Activated CD4-positive, alpha-beta T cell treated with anti-CD3 and anti-CD28 coated beads for 4 hours (primary cell): Measurements from ENCODE around the gene PLEKHA6.

Experiments
- DNase-seq, 2 donors: peaks; one replicate each; pipeline ENCODE4 v3.0.0-alpha.2; 2020

PLEKHA6 gene

DNA sequence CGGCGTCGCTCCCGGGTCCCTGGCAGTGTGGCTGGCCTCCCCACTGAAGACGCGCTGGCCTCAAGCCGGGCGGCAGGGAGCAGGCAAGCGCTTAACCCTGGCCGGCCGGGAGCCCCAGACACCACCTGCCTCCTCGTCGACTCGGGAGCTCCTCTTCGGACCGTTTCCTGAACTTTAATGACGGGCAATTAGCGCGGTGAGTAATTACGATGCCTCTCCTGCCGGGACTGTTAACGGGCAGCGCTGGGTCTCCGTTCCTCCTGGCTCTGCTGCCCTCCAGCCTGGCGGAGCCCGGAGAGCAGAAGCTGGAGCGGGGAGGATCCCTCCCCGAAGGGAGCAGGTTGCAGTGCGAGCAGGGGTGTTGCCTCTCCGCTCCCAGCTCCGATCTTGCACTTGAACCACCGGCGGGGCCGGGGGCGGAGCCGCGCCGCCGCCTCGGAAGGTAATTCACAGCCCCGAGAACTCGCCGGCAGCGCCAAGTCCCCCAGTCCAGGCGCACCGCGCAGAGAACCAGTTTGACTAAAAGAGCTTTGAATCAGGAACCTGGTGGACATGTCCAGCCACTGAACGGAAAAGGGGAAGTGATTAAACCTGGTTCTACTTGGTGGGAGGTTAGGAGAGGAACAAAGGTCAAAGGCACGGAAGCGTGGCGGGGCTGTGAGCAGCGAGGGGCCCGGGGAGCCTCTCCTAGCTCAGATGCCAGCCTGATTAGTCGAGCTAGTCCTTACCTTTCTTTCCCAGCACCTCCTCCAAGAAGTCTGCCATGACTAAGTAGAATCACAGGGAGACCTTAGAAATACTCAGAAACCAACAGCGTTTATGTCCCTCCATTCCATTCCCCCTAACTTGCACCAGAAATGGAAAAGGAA, 18.3 kb upstream of the PLEKHA6 start:
- peak; percentile 46 to 47 for DNase-seq

DNA sequence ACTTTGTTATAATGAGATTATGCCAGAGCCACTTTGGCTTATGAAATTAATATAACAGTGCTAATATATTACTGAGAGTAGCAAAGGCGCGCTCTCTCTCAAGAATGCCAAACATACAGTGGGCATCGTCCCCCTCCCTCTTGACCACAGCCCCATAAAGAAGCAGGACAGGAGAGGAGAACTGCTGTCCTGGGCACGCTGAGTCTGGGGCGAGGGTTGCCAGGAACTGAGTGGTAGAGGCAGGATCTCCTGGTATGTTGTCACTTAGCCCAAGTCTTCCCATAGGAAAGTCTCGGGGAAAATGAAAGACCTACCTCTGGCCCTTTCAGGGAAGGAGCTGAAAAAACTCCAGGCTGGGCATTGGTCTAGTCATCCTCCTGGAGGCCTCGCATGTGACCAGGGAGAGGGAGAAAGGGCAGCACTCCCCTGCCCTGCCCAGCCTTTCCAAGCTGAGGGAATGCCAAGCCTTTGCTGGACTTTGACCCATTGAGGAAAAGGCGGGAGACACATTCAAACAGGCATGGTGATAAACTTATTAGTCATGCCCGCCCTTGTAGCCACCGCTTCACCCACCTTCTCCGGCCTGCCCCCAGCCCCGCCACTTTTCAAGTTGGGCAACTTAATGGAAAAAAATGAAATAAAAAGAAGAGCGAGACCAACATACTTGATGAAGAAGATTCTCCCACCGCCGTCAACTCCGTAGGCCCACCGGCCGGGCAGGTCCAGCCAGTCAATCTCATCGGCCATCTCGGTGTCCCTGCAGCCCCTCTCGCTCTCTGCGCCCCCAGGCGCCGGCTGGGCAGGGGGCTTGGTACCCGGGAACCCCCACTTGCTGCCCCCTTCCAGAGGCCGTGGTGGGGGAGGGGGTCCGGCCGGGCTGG, 17.4 kb upstream of the PLEKHA6 start:
- DNase-seq = no peak

DNA sequence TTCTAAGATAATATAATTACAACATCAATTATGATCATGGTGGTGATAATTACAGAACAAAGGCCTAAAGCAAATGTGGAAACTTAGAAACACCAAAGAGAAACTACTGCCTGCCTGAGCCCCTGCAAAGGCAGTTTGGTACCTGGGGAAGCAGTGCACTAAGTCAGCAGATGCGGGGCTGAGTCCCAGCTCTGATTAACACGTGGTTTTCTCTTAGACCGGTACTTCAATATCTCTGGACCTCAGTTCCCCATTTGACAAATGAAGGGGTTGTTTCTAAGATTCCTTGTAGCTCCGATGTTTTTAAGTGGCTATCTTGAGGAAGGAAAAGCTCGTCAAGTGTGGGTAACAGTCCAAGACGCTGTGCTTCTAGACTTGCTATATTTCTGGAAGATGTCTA, 16.7 kb upstream of the PLEKHA6 start:
- DNase-seq = no peak

DNA sequence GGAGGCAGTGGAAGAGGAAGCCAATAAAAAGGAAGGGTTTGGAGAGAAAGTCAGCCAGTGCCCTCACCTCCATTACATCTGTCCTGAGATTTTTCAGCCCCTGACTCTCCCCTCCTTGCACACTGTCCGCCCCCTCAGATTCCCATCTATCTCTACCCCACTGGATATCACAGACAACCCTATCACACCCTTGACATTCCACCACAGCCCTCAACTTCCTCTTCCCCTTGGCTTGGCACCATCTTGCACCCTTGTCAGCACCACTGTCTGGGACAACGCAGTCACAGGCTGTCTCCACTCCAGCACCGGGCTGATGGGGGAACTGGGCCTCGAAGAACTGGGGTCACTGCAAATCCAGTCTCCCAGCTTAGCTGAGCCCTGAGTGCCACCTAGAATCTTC, 14.2 kb upstream of the PLEKHA6 start:
- no peak for DNase-seq

DNA sequence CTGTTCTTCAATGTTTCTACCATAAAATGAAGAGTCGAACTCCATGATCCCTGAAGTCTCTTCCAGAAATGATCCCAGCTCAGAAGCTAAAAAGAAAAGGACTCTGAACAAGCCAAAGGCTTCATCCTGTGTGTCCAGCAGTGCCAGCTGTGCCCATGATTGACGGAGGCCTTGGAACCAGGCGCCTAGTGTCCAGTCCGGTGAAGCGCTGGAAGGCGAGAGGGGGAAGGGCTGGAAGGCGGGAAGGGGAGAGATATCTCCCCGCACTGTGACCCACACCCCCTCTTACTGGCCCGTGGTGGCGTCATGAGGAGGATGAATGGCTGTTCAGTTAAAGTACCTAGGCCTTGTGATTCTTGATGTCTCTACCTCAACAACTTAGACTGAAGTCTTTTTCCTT, 10.4 kb upstream of the PLEKHA6 start:
- no peak for DNase-seq

DNA sequence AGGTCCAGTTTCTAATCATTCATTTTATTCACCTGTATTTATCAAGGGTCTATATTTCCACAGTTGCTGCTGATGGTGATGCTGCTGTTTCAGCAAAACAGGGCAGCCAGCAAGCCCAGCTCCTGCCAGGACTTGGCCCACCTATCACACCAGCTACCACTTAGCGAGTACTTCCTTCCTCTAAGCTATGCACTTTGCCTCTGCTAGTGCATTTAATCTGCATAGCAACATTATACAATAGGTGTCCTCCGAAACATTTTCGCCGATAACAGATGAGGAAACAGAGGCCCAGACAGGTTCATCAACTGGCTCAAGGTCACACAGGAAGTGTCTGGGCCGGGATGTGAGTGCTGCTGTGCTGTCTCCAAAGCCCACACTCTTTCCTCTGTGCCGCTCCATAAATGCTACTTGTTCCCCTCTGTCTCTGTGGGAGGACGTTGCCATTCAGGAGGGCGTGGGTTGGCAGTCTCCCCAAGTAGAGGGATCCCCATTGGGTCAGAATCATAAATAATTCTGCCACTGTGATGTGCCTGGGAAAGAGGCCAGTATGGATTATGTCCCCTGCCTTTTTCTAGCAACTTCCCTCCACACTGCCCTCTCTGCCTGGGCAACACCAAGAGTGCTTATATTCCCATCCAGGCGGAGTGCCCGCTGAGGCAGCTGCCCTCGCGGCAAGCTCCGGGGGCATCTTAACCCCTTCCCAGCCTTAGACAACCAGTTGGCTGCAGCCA, 9.4 kb upstream of the PLEKHA6 start:
- DNase-seq = no peak

DNA sequence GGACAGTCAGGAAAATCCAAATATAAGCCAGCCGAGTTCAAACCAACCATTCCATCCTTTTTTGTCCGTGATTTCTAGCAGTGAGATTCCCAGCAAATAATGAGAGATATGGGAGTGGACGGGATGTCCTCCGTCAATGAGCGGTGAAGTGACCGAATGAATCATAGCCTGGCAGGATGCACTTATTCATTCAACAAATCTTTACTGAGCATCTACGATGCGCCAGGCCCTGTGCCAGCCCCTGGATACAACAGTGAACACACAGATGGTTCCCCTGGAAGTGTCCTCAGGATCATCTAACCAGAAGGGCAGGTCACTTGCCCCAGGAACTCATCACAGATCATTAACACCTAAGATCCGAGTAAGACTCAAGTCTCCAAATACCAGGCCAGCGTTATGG, 8.2 kb upstream of the PLEKHA6 start:
- no peak for DNase-seq

DNA sequence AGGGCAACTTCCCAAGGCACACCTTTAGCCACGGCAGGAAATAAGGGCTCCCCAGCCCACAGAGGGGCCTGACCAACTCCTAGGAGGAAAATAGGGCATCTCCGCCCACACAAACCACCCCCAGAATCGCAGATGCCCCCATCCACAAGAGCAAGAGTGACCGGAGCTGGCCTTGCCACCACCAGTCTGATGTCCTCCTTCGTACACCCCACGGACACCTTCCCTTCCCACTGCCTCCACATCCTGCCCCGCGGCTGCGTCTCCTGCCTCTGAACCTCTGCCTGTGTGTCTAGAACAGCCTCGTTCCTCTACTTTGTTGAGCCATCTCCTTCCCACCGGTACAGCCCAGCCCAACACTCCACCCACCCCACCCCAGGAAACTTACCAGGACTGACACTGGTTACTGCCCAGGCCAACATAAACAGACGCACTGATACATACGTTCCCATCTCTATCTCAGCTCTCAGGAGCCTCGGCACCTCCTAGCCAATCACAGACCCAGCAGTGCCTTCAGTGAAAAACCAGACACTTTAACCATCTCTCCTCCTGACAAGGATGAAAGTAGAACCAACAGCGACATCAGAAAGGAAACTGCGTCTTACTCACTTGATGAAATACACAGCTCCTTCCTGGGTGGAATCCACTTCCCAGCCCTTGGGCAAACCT, 7.6 kb upstream of the PLEKHA6 start:
- DNase-seq = no peak

DNA sequence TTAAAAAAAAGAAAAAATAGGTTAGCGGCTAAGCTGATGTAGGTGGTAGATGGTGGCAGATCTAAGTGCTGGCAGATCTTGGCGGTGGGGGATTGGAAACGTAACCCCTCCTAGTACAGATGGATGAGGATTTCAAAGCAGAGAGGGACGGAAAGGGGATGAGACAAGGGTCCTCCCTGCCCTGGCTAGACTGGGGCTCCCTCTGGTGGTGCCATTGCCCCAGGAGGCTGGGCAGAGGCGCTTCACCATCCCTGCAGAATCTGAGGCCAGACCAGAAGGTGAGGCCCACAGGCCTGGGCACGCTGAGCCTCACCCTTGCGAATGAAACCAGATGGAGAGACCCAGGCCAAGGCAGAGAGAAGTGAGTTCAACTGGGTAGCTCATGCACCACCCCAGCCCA, 7.0 kb upstream of the PLEKHA6 start:
- DNase-seq = no peak

DNA sequence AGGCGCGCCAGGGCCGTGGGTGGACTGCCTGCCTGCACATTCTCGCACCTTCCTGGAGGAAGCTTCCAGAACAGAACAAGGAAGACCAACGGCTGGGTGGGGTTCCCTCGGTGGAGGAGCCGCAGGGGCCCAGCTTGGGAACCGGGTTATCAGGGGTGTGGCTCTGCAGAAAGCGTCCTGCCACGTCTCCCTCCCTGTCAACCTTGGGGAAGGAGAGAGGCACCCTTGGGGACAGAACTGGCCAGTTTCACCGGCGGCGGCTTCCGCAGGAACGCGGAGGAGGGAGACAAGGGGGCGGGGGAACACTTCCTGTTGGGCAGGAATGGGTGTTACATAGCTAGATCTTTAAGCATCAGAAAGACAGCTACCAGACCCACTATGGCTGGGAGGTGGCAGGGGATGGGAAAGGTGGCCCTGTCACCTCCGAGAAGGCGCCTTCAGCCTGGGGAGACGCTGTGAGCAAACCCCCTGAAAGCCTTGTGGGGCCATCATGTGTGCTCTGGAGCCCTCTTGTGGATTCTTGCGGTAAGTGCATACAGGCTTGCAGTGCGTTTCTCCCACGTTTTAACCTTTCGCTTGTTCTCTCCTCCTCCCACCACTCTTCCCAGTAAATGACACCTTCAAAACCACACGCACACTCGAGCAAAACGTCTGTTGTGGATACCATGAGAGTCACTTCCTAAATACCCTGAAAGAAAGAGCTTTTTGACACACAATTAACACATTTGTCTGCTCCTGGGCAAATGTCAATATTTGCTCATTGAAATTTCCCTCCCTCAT, 3.8 kb upstream of the PLEKHA6 start:
- DNase-seq = peak; percentile 75 to 79

DNA sequence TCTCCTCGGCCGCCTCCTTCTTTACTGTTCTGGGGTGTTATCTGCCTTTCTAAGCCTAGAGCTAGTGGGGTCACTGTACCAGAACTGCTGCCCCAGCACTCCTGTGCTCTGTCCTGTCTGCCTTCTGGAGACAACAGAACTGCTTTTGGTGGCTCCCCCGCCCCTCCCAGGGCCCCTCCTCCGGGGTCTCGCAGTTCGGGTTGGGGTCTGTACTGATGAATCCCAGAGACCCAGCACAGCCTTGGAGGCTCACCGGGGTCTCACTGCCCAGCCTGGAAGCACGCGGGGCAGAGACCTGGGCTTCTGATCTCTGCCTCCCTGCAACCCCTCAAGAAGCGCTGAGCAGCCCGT, 3.2 kb upstream of the PLEKHA6 start:
- DNase-seq = no peak

DNA sequence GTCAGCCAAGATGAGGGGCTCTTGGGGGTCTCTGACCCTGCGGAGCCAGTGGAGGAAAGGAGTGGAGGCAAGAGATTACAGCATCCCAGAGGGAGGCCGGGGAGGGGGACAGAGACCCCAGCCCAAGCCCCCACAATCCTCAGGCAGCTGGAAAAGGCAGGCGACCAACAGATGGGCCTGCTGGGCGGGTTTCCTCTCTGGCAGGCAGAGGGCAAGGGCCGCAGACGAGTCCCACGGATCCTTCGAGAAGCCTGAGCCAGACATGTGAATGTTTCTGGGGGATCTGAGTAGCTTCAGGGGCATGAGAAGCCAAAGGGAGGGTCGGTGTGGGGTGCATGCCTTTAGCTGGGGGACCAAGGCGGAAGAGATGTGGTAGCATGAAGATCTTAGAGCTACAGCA, 2.1 kb upstream of the PLEKHA6 start:
- no peak for DNase-seq

DNA sequence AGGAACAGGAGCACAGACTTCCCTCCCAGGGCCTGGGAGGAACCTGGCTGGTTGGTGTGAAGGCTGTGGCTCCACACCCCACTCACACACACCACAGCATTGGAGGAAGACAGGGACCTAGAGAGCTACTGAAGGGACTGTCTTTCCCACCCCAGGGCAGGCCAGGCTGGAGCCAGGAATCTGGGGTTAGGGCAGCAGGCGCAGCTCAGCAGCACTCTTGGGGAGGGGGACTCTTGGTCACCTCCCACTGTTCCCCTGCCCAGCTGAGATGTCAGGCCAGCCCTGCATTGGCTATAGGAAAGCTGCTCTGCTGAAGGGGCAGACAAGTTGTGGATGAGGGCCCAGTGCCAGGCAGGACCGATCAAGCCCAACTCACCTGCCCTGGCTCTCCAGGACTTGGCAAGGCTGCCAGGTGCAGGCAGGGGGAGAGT, 1.6 kb upstream of the PLEKHA6 start:
- no peak for DNase-seq

DNA sequence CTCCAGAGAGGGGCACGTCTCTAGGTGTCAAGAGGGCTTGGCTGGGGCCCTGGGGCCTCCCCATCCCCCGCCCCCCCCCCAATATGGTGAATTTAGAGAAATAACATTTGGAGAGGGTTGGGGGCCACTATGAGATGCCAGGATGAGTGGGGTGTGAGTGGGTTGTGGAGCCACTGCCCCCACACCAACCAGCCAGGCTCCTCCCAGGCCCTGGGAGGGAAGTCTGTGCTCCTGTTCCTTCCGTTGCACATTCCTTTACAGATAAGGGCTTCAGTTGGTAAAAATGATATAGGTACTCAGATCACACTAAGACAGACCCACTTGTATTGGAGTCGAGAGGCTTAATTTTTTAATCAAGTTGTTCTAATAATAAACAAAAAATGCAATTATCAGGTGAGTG, 585 bp upstream of the PLEKHA6 start:
- no peak for DNase-seq

DNA sequence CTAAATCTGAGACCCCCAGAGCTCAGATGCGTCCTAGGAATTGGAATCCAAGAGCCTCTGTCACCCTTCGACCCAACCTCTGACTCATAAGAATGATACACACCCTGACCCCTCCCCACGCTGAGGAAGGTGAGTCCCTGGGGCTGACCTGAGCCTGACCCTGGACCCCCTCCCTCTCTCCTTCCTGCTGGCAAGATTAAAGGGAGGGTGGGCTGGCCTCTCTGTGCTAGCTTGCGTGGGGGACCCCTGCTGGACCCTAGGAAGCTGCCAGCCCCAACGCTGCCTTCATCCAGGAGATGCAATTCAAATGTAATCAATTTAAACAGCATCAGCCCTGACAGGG, 627 bp downstream of the PLEKHA6 start:
- no peak for DNase-seq

DNA sequence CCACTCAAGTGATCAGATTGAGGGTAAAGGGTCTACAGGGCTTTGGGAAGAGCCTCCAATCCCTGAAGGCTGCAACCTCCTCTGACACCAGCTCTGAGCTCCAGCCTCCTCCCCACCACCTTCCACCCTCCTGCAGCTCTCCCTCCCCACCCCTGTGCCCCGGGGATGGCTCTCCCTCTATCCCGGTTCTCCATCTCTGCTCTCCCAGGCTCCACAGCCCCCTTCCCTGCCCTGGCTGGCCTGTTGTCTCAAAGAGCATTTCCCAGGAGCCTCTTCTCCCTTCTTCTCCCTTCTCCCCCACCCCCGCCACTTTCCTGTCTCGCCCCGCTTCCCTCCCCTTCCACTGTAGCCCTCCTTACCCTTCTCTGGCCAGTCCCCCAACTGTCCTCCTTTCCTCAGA, 1.1 kb downstream of the PLEKHA6 start:
- no peak for DNase-seq

DNA sequence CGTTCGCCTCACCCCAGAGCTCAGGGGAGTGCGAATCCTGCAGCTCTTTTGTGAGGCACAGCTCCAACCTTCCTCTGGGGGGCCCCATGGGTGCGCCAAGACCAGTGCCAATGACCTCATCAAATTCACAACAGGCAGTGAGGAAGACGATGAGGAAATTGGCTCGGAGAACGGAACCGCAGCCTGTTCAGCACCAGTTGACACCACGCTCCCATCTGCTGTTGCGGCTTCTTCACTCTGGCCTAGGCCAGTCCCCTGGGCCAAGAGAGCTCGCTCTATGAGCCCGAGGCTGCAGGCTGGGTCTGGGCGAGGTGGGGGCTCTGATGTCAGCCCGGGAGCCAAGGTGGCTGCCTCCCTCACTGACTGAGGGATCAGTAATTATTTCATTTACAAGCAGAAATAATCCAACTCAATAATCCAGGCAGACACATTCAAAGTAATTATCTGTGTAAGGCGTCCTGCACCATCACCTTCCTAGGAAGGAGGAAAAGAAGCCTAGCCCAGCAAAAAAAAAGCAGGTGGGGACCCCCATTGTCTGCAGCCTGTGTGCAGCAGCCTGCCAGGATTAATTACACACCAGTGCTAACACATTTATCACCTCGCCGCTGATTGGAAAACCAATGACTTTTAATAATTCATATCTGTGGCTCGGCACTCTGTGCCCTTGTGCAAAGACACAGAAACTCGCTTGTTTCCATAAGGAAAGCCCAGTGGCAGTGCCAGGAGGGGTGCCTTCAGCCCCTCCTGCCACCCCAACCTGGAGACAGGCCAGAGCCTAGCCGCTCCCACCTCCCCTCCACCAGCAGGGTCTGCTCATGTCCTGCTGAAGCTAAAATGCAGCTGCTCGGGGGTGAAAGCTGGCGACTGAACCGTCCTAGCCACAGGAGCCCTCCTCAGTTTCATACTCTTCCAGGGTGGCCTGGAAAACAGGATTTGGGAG, 1.9 kb downstream of the PLEKHA6 start:
- no peak for DNase-seq

DNA sequence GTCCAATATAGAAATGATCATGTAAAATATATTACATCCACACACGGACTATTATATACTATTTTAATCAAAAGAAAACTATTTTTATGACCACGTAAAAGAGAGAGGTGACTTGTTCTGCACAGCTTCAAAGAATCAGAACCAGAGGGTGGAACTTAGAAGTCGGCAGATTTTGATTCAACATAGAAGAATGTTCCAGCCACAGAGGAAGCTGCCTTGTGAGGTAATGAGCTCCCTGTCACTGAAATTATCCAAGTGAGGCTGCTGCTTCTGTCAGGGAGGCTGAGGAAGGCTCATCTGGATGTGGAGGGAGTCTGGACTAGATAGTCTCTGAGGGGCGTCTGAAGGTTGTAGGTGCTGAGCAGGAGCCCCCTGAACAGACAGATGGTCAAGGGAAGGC, 2.7 kb downstream of the PLEKHA6 start:
- DNase-seq = no peak

DNA sequence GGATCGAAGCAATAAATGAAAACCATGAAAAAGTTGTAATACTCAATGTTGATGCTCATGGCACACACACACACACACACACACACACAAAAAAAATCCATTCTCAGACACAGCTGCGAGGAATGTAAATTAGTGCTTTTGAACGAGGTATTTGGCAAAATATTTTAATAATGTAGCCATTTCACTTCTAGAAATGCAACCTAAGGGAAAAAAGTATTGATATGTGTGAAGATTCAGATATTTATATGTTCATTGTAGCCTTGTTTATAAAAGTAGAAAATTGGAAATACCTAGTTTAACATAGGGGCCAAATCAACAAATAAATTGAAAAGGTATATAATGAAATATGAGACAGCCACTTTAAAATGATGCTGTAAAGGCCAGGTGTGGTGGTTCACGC, 3.8 kb downstream of the PLEKHA6 start:
- DNase-seq = no peak

DNA sequence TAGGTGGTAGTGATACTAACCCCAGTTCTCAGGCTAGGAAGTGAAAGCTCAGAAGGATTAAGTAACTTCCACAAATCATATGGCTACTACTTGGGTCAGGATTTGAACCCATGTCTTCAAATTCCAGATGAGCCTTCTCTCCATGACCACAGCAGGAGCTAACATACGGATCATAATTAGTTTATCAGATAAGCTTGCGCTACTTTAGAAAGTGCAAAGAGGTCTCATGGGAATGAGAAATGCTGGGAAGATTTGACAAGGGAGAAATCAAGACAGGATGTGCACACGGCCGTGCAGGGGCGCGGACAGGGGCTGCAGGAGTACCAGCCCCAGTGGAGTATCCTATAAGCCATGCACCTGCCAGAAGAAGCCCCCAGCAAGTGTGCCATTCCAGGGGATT, 5.2 kb downstream of the PLEKHA6 start:
- no peak for DNase-seq
